ENCODE measurements around the gene CBLN3.
A peak's percentile ranks its signal among the peaks of the same experiment; 100 is the strongest.
"Not testable (repeated sequence)": the region's sequence is repeated elsewhere in the genome, so short reads cannot be mapped to it uniquely, and the experiment has no call there.

CBLN3 gene

GRCh38 chr14:24401810-24402702 lies 27.4 kb downstream of the CBLN3 start:
- no peak for DNase-seq (ENCODE audit: low read depth)

- no peak for DNase-seq (ENCODE audit: low read depth)
Measured at GRCh38 chr14:24399999-24400718, 29.3 kb downstream of the CBLN3 start.

- no peak for DNase-seq (ENCODE audit: low read depth)
Measured at GRCh38 chr14:24399447-24399822, 30.0 kb downstream of the CBLN3 start.

- DNase-seq (ENCODE audit: low read depth): no peak
Measured at GRCh38 chr14:24398653-24399446, 30.6 kb downstream of the CBLN3 start, which contains the start of gene NYNRIN. TSS of gene NYNRIN (plus strand) at chr14:24399003. CDS start at chr14:24399247, 244 bp downstream.

GRCh38 chr14:24398293-24398652 lies 31.2 kb downstream of the CBLN3 start:
- no peak for DNase-seq (ENCODE audit: low read depth)

GRCh38 chr14:24397639-24398292 lies 31.7 kb downstream of the CBLN3 start:
- no peak for DNase-seq (ENCODE audit: low read depth)

- no peak for DNase-seq (ENCODE audit: low read depth)
Measured at GRCh38 chr14:24395609-24396582, 33.6 kb downstream of the CBLN3 start.

GRCh38 chr14:24394275-24394674 lies 35.2 kb downstream of the CBLN3 start:
- DNase-seq (ENCODE audit: low read depth): no peak

GRCh38 chr14:24392325-24393091 lies 37.0 kb downstream of the CBLN3 start:
- peak; percentile 41 for DNase-seq (ENCODE audit: low read depth)

- DNase-seq (ENCODE audit: low read depth): no peak
Measured at GRCh38 chr14:24390701-24391468, 38.6 kb downstream of the CBLN3 start.

- DNase-seq (ENCODE audit: low read depth): no peak
Measured at GRCh38 chr14:24389226-24389848, 40.1 kb downstream of the CBLN3 start.

- no peak for DNase-seq (ENCODE audit: low read depth)
Measured at GRCh38 chr14:24388474-24389179, 40.8 kb downstream of the CBLN3 start.

GRCh38 chr14:24387579-24387978 lies 41.9 kb downstream of the CBLN3 start:
- DNase-seq (ENCODE audit: low read depth): not testable (repeated sequence)

- no peak for DNase-seq (ENCODE audit: low read depth)
Measured at GRCh38 chr14:24387009-24387345, 42.5 kb downstream of the CBLN3 start.

- DNase-seq (ENCODE audit: low read depth): no peak
Measured at GRCh38 chr14:24385524-24385923, 43.9 kb downstream of the CBLN3 start.

GRCh38 chr14:24384169-24384568 lies 45.3 kb downstream of the CBLN3 start:
- no peak for DNase-seq (ENCODE audit: low read depth)

GRCh38 chr14:24382064-24382371 lies 47.5 kb downstream of the CBLN3 start:
- no peak for DNase-seq (ENCODE audit: low read depth)

GRCh38 chr14:24381363-24382063 lies 48.0 kb downstream of the CBLN3 start:
- DNase-seq (ENCODE audit: low read depth): no peak

All from non-pigmented ciliary epithelial cell (primary cell).